ENCODE data around the gene XK. TPM values are rescaled to one million over a fixed set of nuclear protein-coding genes. Genes with fewer than 3 reads are reported as not detected.

XK gene
- total RNA-seq, 1 donor from 2014 or later: 7.4 TPM

DNA sequence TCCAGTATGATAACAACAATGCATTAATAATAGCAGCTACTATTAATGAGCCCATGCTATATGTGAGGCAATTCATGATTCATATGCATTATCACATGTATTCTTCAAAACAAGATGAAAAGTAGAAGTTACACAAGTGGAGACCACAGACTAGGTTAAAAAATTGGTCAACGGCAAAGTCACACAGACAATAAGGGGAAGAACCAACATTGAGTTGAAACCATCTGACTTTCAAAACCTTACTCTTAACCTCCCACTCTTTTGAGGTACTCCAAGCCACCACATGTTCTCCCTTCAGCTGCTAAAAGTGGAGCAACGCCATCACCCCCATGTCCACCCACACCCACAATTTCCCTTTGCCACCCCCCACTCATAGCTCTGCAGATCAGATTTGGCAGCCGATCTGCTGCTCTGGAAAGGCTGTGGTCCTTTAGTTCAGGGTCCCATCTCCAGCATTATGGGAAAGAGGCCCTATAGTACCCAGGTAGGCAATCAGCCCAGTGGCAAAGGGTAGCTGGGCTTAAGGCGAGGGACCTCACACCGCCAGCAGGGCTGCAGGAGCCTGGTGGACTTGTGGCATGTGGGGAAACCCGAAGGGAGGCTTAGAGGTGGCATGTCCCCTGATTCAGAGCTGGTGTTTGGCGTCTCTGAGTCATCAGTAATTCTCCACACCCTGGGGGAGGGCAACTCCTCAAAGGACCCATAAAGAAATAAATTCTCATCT, 60.8 kb downstream of the XK start:
- no peak overlapping the region for H3K27ac Mint-ChIP-seq (ENCODE audit: unreplicated experiment)
- H3K36me3 Mint-ChIP-seq (ENCODE audit: unreplicated experiment): no peaks in the 10 kb centered on the region
- no peaks in the 10 kb centered on the region for H3K27me3 Mint-ChIP-seq (ENCODE audit: unreplicated experiment)
- TF ChIP-seq, protein P1, sequence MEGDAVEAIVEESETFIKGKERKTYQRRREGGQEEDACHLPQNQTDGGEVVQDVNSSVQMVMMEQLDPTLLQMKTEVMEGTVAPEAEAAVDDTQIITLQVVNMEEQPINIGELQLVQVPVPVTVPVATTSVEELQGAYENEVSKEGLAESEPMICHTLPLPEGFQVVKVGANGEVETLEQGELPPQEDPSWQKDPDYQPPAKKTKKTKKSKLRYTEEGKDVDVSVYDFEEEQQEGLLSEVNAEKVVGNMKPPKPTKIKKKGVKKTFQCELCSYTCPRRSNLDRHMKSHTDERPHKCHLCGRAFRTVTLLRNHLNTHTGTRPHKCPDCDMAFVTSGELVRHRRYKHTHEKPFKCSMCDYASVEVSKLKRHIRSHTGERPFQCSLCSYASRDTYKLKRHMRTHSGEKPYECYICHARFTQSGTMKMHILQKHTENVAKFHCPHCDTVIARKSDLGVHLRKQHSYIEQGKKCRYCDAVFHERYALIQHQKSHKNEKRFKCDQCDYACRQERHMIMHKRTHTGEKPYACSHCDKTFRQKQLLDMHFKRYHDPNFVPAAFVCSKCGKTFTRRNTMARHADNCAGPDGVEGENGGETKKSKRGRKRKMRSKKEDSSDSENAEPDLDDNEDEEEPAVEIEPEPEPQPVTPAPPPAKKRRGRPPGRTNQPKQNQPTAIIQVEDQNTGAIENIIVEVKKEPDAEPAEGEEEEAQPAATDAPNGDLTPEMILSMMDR (IDR thresholded peaks at IDR 0.05; ENCODE audit: partially characterized antibody, unreplicated experiment): no peak
- H3K4me1 Mint-ChIP-seq (ENCODE audit: low read depth, unreplicated experiment): no peaks in the 10 kb centered on the region
- H3K9me3 Mint-ChIP-seq (ENCODE audit: unreplicated experiment): no peaks in the 10 kb centered on the region
- no peak overlapping the region for H3K4me3 Mint-ChIP-seq (ENCODE audit: unreplicated experiment)
- DNase-seq: no peak

- H3K9me3 Mint-ChIP-seq (ENCODE audit: unreplicated experiment): no peaks in the 10 kb centered on the region
These were observed 61.4 kb downstream of the XK start for GRCh38 chrX:37746951-37747350.

GRCh38 chrX:37752281-37752680, 66.7 kb downstream of the XK start:
- DNase-seq: no peak
- H3K4me3 Mint-ChIP-seq (ENCODE audit: unreplicated experiment): no peak overlapping the region
- peaks cover 1% of the 10 kb centered on the region for H3K36me3 Mint-ChIP-seq (ENCODE audit: unreplicated experiment)
- no peaks in the 10 kb centered on the region for H3K27me3 Mint-ChIP-seq (ENCODE audit: unreplicated experiment)
- no peaks in the 10 kb centered on the region for H3K4me1 Mint-ChIP-seq (ENCODE audit: low read depth, unreplicated experiment)
- no peaks in the 10 kb centered on the region for H3K9me3 Mint-ChIP-seq (ENCODE audit: unreplicated experiment)
- no peak overlapping the region for H3K27ac Mint-ChIP-seq (ENCODE audit: unreplicated experiment)
- TF ChIP-seq, protein P1 (IDR thresholded peaks at IDR 0.05; ENCODE audit: partially characterized antibody, unreplicated experiment): no peak

More at GRCh38 chrX:37746951-37747350, 61.4 kb downstream of the XK start:
- H3K27ac Mint-ChIP-seq (ENCODE audit: unreplicated experiment): no peak overlapping the region
- no peaks in the 10 kb centered on the region for H3K27me3 Mint-ChIP-seq (ENCODE audit: unreplicated experiment)
- no peaks in the 10 kb centered on the region for H3K4me1 Mint-ChIP-seq (ENCODE audit: low read depth, unreplicated experiment)
- TF ChIP-seq, protein P1 (IDR thresholded peaks at IDR 0.05; ENCODE audit: partially characterized antibody, unreplicated experiment): no peak
- H3K36me3 Mint-ChIP-seq (ENCODE audit: unreplicated experiment): no peaks in the 10 kb centered on the region
- DNase-seq: no peak
- H3K4me3 Mint-ChIP-seq (ENCODE audit: unreplicated experiment): no peak overlapping the region

DNA sequence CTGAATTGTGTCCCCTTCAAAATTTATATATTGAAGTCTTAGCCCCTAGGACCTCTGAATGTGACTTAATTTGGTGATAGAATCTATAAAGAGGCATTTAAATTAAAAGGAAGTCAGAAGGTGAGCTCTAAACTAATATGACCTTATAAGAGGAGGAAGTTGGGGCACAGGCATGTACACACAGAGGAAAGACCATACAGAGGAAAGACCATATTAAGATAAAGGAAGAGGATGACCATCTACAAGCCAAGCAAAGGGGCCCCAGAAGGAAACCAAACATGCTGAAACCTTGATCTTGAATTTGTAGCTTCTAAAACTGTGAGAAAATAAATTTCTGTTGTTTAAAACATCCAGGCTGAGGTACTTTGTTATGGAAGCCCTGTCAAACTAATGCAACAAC, 67.3 kb downstream of the XK start:
- H3K27ac Mint-ChIP-seq (ENCODE audit: unreplicated experiment): no peak overlapping the region
- peaks cover 4% of the 10 kb centered on the region for H3K36me3 Mint-ChIP-seq (ENCODE audit: unreplicated experiment)
- no peak for DNase-seq
- H3K27me3 Mint-ChIP-seq (ENCODE audit: unreplicated experiment): no peaks in the 10 kb centered on the region
- H3K4me1 Mint-ChIP-seq (ENCODE audit: low read depth, unreplicated experiment): no peaks in the 10 kb centered on the region
- H3K4me3 Mint-ChIP-seq (ENCODE audit: unreplicated experiment): no peak overlapping the region
- TF ChIP-seq, protein P1 (IDR thresholded peaks at IDR 0.05; ENCODE audit: partially characterized antibody, unreplicated experiment): no peak
- H3K9me3 Mint-ChIP-seq (ENCODE audit: unreplicated experiment): no peaks in the 10 kb centered on the region

DNA sequence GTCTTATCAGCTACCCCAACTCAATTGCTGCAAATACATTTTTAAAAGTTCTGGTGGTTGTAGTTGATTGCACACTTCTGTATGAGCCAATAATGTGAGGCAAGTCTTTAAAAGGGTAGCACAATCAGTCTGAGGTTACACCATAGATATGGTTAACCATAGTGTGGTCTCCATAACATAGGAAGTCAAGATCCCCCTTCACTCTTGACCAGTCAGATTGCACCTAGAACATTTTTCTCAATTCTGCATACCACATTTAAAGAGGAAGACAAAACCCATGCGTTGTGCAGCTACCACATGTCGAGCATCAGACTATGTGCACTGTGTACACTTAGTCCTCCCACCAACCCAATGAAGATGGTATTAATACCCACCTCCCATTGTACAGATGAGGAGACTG, 67.8 kb downstream of the XK start:
- Mint-ChIP-seq H3K36me3 (ENCODE audit: unreplicated experiment) (peaks cover 4% of the 10 kb centered on the region), H3K4me3 (ENCODE audit: unreplicated experiment) (no peak overlapping the region), H3K27ac (ENCODE audit: unreplicated experiment) (no peak overlapping the region), H3K4me1 (ENCODE audit: low read depth, unreplicated experiment) (no peaks in the 10 kb centered on the region), H3K9me3 (ENCODE audit: unreplicated experiment) (no peaks in the 10 kb centered on the region), H3K27me3 (ENCODE audit: unreplicated experiment) (no peaks in the 10 kb centered on the region)
- TF ChIP-seq, protein P1 (IDR thresholded peaks at IDR 0.05; ENCODE audit: partially characterized antibody, unreplicated experiment): no peak
- DNase-seq: no peak

Data from glutamatergic neuron (in vitro differentiated cells).